Middle frontal gyrus (tissue), 1 donor: ENCODE data around the gene PTRHD1.
"Not testable (repeated sequence)": the region's sequence is repeated elsewhere in the genome, so short reads cannot be mapped to it uniquely, and the experiment has no call there.

Source experiments
- DNase-seq: peaks from one replicate; pipeline ENCODE4 v3.0.0-alpha.2; 2015; ENCODE audit warnings: low spot score; ENCODE audit errors: extremely low spot score

PTRHD1 gene

GRCh38 chr2:24792874-24793760 lies at the start of gene PTRHD1, which contains the start of gene CENPO:
PTRHD1 (minus strand) TSS chr2:24793391; CDS start chr2:24793377, 14 bp downstream.
CENPO (plus strand) TSS chr2:24793425; CDS start chr2:24793920, 495 bp downstream.
- DNase-seq = peak; percentile 92

- DNase-seq = no peak
Observed at GRCh38 chr2:24842081-24843050, 49.2 kb upstream of the PTRHD1 start.

DNA sequence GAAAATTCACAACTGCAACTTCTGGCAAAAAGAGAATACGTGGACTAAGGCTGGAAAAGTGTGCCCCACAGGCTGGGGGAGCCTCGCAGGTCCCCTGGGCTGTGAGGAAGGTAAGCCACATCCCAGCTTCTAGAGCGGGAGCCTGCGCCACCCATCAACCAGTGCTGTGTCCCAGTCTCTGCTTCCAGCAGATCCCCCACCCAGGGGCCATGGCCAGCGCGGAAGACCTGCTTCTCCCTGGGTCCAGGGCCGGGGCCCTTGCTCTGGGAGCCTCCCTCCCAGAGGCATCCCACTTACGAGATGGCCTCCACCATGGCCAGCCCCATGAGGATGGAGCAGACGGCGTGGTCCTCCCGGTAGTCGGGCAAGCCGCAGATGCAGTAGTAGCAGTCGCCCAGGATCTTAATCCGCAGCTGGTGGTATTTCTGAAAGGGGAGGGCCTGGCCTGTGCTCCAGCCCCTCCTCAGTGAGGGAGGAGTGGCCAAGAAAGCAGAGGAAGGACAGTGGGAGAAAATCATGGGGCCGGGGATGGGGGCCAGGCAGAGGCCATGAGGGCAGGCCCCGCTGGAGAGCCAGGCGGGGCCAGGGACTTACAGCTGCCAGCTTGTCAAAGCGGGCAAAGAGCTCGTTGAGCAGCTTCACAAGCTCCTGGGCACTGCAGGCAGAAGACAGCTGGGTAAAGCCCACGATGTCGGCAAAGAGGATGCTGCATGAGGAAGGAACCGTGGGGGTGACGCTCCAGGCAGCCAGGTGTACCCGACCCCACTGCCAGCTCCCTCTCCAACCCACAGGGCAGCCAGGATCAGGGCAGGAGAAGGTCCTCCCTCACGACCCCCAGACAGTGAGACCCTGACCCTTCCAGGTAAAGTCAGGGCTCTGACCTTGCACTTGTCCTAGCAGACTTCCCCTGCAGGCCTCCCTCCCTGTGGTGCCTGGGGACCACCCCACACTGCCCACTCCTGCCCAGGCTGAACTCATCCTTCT lies 48.1 kb upstream of the PTRHD1 start:
- DNase-seq = no peak

DNA sequence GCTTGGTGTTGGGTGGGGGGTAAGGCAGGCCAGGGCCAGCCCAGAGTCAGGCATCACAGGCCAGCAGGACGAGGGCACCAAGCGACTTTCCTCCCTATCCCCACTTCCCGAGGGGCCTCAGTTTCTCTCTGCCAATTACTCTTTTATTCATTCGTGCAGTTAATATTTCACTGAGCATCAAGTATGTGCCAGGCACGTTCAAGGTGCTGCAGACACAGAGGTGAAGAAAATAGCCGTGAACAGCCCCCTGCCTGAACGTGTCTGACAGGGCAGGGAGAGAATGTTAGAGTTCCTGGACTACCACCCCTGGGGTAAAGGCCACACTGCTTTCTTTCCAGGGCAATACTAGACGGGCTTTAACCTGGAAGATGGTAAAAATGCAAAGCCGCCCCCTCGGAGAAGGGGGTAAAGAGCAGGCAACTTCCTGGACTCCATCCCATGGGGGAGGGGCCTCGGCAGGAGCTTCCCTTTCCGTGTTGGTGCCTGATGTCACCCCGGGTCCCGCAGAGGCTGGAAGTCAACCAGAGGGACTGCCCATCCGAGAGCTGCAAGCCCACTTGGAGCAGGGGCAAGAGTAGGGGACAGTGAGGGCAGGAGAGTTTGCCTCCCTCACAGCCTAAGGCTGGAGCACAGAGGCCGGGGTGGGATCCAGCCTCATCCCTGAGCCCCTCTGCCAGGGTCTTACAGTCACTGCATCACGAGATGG lies 47.1 kb upstream of the PTRHD1 start:
- DNase-seq = no peak

DNA sequence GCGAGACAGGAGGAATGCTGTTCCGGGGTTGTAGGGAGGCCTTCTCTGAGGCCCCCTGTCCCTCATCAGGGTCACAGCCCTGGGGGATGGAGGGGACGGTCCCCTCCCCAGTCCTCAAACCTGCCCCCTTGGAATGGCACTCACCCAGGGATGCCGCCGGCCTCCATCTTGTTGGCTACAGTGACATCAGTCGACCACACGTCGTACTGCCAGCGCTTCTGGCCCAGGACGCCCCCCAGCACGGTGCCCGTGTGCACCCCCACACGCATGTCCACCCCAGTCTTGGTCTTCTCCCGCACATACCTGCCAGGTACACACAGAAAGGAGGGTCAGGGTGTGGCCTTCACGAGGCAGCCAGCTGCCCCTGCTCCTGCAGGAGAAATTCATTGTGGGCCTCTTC lies 46.5 kb upstream of the PTRHD1 start:
- no peak for DNase-seq

GRCh38 chr2:24838541-24838940 lies 45.4 kb upstream of the PTRHD1 start:
- DNase-seq = no peak

DNA sequence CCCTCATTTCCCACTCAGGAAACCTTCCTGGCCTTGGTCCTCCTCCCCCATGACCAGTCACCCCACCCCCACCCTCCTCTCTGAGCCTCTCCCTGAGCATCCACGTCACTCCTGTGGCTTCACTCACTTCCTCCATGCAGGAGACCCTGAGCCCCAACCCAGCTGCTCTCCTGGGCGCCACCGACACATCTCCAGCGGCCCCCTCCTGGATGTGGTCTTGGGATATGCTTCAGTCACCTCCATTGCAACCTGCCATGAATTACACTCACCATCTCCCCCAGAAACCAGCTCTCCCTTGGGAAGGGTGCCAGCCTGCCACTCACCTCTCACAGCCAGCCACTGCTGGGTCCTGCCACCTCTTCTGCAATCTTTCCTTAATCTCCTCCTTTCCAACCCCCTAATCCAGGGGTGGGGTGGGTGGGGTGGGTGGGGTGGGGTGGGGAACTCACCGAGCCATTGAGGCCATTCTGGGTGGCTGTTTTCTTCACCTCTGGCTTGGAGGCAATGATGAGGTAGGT lies 44.9 kb upstream of the PTRHD1 start:
- no peak for DNase-seq

DNA sequence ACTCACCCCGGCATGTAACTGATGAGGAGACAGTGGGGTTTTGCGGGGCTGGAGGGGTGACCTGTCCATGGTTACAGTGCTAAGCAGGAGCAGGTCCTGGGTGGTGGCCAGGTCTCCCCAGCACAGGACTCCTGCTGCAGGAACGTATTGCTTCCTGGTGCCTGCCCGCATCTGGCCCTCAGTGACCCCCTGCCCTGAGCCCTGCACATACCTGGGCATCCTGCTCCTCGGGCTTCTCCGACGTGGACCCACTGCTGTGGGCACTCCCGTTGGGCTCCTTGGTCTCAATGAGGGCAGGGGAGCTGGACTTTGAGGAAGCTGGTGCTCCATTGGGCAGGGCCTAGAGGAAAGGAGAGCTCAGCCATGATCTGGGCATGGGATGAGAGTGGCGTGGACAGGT lies 43.5 kb upstream of the PTRHD1 start:
- DNase-seq = no peak

DNA sequence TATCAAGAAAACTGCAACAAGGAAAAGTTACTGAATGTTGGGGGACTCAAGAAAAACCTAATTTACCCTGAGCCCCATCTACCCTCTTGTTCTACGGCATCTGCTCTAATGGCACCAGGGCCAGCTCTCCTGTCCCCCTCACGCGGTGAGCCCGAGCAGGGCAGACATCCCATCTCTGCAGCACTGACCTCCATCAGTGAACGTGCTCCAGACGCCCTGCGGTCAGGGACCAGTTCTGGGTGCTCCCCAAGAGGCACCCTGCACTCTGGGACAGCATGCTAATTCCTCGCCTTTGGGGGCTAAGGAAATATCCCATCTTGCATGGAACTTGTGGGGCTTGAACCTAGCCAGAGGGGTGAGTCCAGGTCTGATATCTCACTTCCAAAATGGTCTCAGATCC lies 43.0 kb upstream of the PTRHD1 start:
- no peak for DNase-seq

- DNase-seq = not testable (repeated sequence)
Observed at GRCh38 chr2:24835411-24835810, 42.2 kb upstream of the PTRHD1 start.

DNA sequence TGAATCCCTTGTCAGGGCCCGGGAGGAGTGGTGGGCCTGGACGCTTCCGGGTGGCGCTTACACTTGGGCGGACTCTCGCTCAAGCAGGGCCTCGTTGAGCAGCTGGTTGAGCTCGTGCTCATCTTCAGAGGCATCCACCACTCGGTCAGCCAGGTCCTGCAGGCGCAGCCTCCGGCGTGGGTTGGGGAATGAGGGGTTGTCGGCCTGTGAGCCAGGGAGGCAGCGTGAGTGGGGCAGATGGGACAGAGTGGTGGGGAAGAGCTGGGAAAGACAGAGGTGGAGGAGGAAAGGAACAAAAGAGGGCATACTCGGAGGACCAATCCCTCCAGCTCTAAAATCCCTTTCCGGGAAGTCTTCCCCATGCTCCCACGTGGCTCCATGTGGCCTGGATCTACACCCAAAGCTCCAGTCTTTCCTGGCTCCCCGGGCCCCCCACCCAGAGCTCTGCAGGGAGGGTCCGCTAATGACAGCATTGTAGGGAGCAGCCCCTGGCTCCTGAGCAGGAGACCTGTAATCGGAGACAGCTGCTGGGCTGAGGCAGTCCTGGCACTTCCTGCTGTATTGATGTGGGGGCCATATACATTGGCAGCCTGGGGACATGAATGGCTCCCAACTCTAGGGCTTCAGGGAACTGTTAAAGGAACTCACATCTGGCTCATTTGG lies 41.7 kb upstream of the PTRHD1 start:
- DNase-seq = no peak

DNA sequence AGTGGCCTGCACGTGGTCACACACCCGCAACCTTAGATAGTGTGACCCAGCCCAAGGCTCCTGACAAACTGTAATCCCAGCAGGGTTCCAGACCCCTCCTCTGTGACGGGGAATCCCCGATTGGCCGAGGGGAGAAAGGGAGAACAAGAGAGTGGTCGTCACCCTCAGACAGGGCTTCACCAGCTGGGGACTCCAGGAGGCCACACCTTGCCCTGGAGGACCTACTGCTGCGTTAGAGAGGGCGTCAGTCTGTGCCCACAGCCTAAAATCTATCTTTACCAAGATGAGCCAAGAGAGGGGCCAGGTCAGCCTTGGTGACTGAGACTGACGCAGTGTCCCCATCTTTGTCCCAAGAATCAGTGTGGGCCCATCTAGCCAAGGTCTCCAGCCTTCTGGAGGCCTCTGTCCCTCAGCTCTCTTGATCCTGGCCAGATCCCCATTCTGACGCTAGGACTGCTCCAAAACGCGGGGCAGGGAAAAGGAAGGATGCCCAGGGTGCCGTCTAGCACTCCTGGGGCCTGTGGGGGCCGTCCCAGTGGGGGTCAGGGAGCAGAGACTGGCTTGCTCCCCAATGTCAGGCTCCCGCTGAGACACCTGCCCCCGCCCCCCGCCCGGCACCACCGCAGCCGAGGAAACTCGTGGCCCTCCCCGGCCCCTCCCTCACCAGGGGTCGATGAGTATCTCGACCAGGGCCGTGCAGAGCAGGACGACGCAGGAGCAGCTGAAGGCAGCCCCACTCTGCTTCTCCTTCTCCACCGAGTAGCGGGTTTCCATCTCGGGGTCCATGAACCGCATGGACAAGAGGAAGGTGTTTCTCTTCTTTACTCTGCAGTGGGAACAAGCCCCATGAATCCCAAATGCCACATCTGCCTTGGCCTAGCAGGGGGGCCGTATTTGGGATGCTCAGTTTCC lies 40.9 kb upstream of the PTRHD1 start:
- DNase-seq = no peak

DNA sequence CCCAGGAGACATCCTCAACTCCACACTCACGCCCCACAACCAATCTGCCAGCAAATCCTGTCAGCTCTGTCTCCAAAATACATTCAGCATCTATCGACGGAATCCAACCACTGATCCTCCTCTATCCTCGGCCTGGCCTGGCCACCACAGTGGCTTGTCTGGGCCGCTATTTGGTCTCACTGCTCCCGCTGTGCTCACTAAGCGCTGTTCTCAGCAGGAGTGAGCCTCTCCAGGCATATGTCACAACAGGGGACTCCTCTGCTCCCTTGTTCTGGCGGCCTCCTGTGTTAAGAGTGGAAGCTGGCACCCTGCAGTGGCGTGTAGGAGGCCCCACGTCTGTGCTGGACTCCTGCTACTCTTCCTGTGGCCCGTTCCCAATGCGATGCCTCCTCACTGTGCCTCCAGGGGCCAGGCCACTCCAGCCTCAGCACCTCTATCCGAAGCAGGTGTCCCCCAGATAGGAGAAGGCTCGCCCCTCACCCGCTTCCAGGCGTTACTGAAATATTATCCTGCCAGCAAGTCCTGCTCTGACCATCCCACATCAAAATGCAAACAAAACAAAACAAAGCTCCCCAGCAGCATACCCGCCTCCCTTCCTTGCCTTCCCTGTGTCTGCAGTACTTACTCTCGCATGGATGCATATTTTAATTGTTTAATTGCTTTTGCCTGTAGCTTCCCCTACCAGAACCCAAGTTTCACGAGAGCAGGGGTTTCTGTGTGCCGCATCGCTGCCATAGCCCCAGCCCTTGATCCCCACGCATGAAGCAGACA lies 39.9 kb upstream of the PTRHD1 start:
- DNase-seq = no peak

GRCh38 chr2:24832521-24832920 lies 39.3 kb upstream of the PTRHD1 start:
- no peak for DNase-seq

DNA sequence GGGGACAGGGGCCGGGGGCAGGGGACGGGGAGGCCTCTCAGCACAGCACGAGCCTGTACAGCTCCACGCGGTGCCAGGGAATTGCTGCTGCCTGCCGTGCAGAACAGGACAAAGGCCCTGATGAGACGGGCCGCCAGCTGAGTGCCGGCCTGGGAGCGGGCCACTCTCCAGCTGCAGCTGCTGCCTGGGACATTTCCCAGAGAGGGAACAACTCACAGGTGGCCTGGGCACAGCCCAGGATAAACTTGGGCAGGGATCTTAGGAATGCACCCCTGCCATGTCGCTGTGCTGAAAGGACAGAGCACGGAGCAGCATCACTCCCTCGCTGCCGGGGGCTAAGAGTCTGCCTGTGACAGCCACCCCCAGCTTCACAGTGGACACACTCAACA lies 38.9 kb upstream of the PTRHD1 start:
- peak; percentile 54 for DNase-seq

GRCh38 chr2:24831221-24832072 lies 38.3 kb upstream of the PTRHD1 start:
- no peak for DNase-seq

DNA sequence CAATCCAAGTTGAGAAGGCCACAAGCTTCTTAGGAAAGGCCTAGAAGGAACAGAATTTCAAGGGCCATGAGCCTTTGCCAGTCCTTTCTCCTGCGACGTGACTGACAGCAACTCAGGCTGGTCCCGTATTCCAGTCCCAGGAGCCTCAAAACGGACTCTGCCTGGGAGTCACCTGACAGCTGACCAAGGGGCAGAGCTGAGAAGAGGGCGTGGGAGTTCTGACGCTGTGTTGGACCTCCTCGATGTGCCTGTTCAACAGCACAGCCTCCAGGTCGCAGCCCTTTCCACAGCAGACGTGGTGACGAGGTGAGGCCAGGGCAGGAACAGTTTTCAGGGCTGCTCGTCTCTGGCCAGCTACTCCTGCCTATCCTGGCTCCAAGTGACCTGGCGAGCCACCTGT lies 37.6 kb upstream of the PTRHD1 start:
- no peak for DNase-seq
